Lower leg skin (tissue), 3 donors: ENCODE measurements around the gene TENM4.

Source experiments
- CTCF ChIP-seq, 3 donors: fragments of 450-650 bp; IDR thresholded peaks; one replicate each; pipeline ENCODE4 v1.5.1; 2016; ENCODE audit warnings: antibody characterized with exemption in 3 of 3, mild to moderate bottlenecking in 3 of 3, moderate library complexity in 2 of 3
- POLR2A ChIP-seq, 2 donors: fragments of 450-650 bp; IDR thresholded peaks; one replicate each; pipeline ENCODE4 v1.6.1; 2016 to 2017; ENCODE audit warnings: antibody characterized with exemption in 2 of 2, mild to moderate bottlenecking in 1 of 2, moderate library complexity in 1 of 2

- TF ChIP-seq POLR2A (IDR thresholded peaks at IDR 0.05) (no peak), CTCF (IDR thresholded peaks at IDR 0.05) (no peak)
These were observed 47.5 kb upstream of the TENM4 start for GRCh38 chr11:79488286-79488685.
